Esophagus squamous epithelium (tissue), 4 donors: ENCODE data around the gene MCUB.

Source experiments
- POLR2A ChIP-seq, 4 donors: fragments of 450-650 bp; IDR thresholded peaks; one replicate each; pipeline ENCODE4 v1.6.1; 2017; ENCODE audit warnings: antibody characterized with exemption in 4 of 4, mild to moderate bottlenecking in 4 of 4, moderate library complexity in 3 of 4
- TF ChIP-seq, protein P1 (sequence below), 6 experiments: fragments of 450-650 bp in 4 of 6; fragments of 200-600 bp in 2 of 6; sonication (generic) in 2 of 6; IDR thresholded peaks; one replicate each; pipeline ENCODE4 v1.5.1; 2016 to 2019; ENCODE audit warnings: antibody characterized with exemption in 6 of 6, mild to moderate bottlenecking in 4 of 6, moderate library complexity in 4 of 6

DNA sequence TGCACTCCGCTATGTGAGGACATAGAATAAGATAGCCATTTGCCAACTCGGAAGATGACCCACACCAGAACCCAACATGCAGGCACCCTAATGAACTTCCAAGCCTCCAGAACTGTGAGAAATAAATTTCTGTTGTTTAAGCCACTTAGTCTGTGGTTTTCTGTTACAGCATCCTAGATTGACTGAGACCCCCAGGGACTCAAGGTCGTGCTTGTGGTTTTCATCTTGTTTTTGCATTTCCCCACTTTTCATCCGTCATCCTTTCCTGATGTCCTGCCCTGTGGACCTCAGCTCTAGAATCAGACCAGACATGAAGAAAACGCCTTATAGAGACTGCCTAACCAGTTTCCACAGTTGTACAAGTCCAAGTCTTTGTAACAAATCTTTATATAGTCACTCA lies 54.4 kb downstream of the MCUB start:
- TF ChIP-seq, protein P1, sequence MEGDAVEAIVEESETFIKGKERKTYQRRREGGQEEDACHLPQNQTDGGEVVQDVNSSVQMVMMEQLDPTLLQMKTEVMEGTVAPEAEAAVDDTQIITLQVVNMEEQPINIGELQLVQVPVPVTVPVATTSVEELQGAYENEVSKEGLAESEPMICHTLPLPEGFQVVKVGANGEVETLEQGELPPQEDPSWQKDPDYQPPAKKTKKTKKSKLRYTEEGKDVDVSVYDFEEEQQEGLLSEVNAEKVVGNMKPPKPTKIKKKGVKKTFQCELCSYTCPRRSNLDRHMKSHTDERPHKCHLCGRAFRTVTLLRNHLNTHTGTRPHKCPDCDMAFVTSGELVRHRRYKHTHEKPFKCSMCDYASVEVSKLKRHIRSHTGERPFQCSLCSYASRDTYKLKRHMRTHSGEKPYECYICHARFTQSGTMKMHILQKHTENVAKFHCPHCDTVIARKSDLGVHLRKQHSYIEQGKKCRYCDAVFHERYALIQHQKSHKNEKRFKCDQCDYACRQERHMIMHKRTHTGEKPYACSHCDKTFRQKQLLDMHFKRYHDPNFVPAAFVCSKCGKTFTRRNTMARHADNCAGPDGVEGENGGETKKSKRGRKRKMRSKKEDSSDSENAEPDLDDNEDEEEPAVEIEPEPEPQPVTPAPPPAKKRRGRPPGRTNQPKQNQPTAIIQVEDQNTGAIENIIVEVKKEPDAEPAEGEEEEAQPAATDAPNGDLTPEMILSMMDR (IDR thresholded peaks at IDR 0.05): no peak
- TF ChIP-seq POLR2A (IDR thresholded peaks at IDR 0.05): no peak
